SU-DHL-6 (cell line): ENCODE measurements around the gene HHAT.

ENCODE experiments used
- H2AFZ ChIP-seq: fragments of 200-600 bp; sonication (generic); 2 replicates; pipeline ENCODE4 v1.6.1; 2014; ENCODE audit warnings: low read depth, mild to moderate bottlenecking, moderate library complexity, mixed read lengths, antibody characterized with exemption, low read length; ENCODE audit not compliant: severe bottlenecking
- H3F3A ChIP-seq: fragments of 200-600 bp; shearing (Covaris generic); 2 replicates; pipeline ENCODE4 v1.6.0; 2016; ENCODE audit warnings: antibody characterized with exemption, mild to moderate bottlenecking; ENCODE audit not compliant: insufficient read depth
- H3K27ac ChIP-seq: fragments of 200-600 bp; sonication (generic); 2 replicates; pipeline ENCODE4 v1.5.1; 2016; ENCODE audit warnings: low read depth, mild to moderate bottlenecking, low read length, moderate library complexity, mixed read lengths
- H3K27me3 ChIP-seq: fragments of 200-600 bp; sonication (generic), shearing (Covaris generic); 2 replicates; pipeline ENCODE4 v1.6.0; 2014; ENCODE audit warnings: mild to moderate bottlenecking, low read length
- H3K36me3 ChIP-seq: fragments of 200-600 bp; sonication (generic); 2 replicates; pipeline ENCODE4 v1.6.1; 2014; ENCODE audit warnings: mild to moderate bottlenecking, low read length, mixed read lengths
- H3K4me2 ChIP-seq: fragments of 300-600, 200-600 bp; shearing (Covaris generic), sonication (generic); 2 replicates; pipeline ENCODE4 v1.6.0; 2014; ENCODE audit warnings: low read length, low read depth, mild to moderate bottlenecking; ENCODE audit not compliant: poor library complexity, severe bottlenecking
- H3K4me3 ChIP-seq: fragments of 200-600 bp; sonication (generic); 2 replicates; pipeline ENCODE4 v1.5.1; 2014; ENCODE audit warnings: antibody characterized with exemption, low read length, mild to moderate bottlenecking, mixed read lengths; ENCODE audit not compliant: insufficient read depth, poor library complexity, severe bottlenecking
- H3K79me2 ChIP-seq: fragments of 200-600 bp; sonication (generic); 2 replicates; pipeline ENCODE4 v1.6.1; 2014; ENCODE audit warnings: mild to moderate bottlenecking, low read length, moderate library complexity; ENCODE audit not compliant: insufficient read depth
- H3K9ac ChIP-seq: fragments of 200-600 bp; sonication (generic); 2 replicates; pipeline ENCODE4 v1.7.0; 2014; ENCODE audit warnings: mild to moderate bottlenecking, low read length
- H3K9me2 ChIP-seq: fragments of 200-600 bp; sonication (generic); replicated peaks from 2 replicates; pipeline ENCODE4 v1.6.1; 2014; ENCODE audit warnings: low read length; ENCODE audit not compliant: insufficient read depth
- H3K9me3 ChIP-seq: fragments of 200-600 bp; sonication (generic); 2 replicates; pipeline ENCODE4 v1.6.1; 2014; ENCODE audit warnings: low read length, mixed read lengths; ENCODE audit not compliant: insufficient read depth
- H4K20me1 ChIP-seq: fragments of 200-600 bp; sonication (generic); 2 replicates; pipeline ENCODE4 v1.6.1; 2014; ENCODE audit warnings: low read depth, mild to moderate bottlenecking, antibody characterized with exemption, low read length, moderate library complexity, mixed read lengths
- CTCF ChIP-seq: fragments of 200-600 bp; sonication (generic); IDR thresholded peaks from one replicate; pipeline ENCODE4 v1.5.1; 2017; ENCODE audit warnings: antibody characterized with exemption, mild to moderate bottlenecking, low read length, moderate library complexity; ENCODE audit not compliant: insufficient read depth, poor library complexity, severe bottlenecking
- EZH2phosphoT487 ChIP-seq: fragments of 200-600 bp; sonication (generic), shearing (Covaris generic); conservative IDR thresholded peaks from 2 replicates; pipeline ENCODE4 v1.6.1; 2018; ENCODE audit warnings: mild to moderate bottlenecking, antibody characterized with exemption, low read length, moderate library complexity, mixed read lengths

Gene HHAT

GRCh38 chr1:210413951-210414350 lies 85.2 kb downstream of the HHAT start:
- H3K27ac ChIP-seq: no peak overlapping the region
- H3K79me2 ChIP-seq: no peaks in the 10 kb centered on the region
- H3K9me2 ChIP-seq: no peaks in the 10 kb centered on the region
- no peak overlapping the region for H3K4me3 ChIP-seq
- no peak for TF ChIP-seq CTCF
- no peak for TF ChIP-seq EZH2phosphoT487
- H3K27me3 ChIP-seq: no peaks in the 10 kb centered on the region
- no peaks in the 10 kb centered on the region for H3K9me3 ChIP-seq
- H3K9ac ChIP-seq: no peak overlapping the region
- H2AFZ ChIP-seq: no peak overlapping the region
- no peaks in the 10 kb centered on the region for H4K20me1 ChIP-seq
- no peaks in the 10 kb centered on the region for H3K36me3 ChIP-seq
- no peak overlapping the region for H3K4me2 ChIP-seq
- no peaks in the 10 kb centered on the region for H3F3A ChIP-seq

- Histone ChIP-seq H3K9me2 (no peaks in the 10 kb centered on the region), H3K4me2 (no peak overlapping the region), H3F3A (no peaks in the 10 kb centered on the region), H4K20me1 (no peaks in the 10 kb centered on the region), H3K27me3 (no peaks in the 10 kb centered on the region), H3K4me3 (no peak overlapping the region), H2AFZ (no peak overlapping the region), H3K9me3 (no peaks in the 10 kb centered on the region), H3K27ac (no peak overlapping the region), H3K79me2 (no peaks in the 10 kb centered on the region), H3K9ac (no peak overlapping the region), H3K36me3 (no peaks in the 10 kb centered on the region)
- TF ChIP-seq CTCF: no peak
- TF ChIP-seq EZH2phosphoT487: no peak
Measured at GRCh38 chr1:210415846-210416448, 87.2 kb downstream of the HHAT start.

GRCh38 chr1:210416681-210417080 lies 88.0 kb downstream of the HHAT start:
- no peaks in the 10 kb centered on the region for H3F3A ChIP-seq
- TF ChIP-seq EZH2phosphoT487: no peak
- no peak for TF ChIP-seq CTCF
- H3K27ac ChIP-seq: no peak overlapping the region
- no peaks in the 10 kb centered on the region for H3K9me3 ChIP-seq
- no peaks in the 10 kb centered on the region for H3K79me2 ChIP-seq
- H3K4me3 ChIP-seq: no peak overlapping the region
- no peaks in the 10 kb centered on the region for H3K36me3 ChIP-seq
- no peak overlapping the region for H3K4me2 ChIP-seq
- H3K27me3 ChIP-seq: no peaks in the 10 kb centered on the region
- no peaks in the 10 kb centered on the region for H4K20me1 ChIP-seq
- no peak overlapping the region for H2AFZ ChIP-seq
- H3K9ac ChIP-seq: no peak overlapping the region
- H3K9me2 ChIP-seq: no peaks in the 10 kb centered on the region
